T-helper 1 cell treated with Interleukin-12 subunit alpha and Interleukin-12 subunit beta and Interleukin-4 antibody, amounts not matched to agents 30 ng/mL and 1 ng/mL, for 36 hours (primary cell): Measurements from ENCODE around the gene ITPK1. TPM values are rescaled to one million over a fixed set of nuclear protein-coding genes. Genes with fewer than 3 reads are reported as not detected.

Experiments
- intact Hi-C: fragments of 100-400 bp; cut with micrococcal nuclease; formaldehyde crosslinking; loops from one replicate; pipeline ENCODE4 v1.15.1; 2024
- total RNA-seq: library from RNA; stranded (reverse); gene quantifications from 2 replicates; pipeline ENCODE4 v1.2.3, GENCODE V29; 2022

Gene ITPK1
- total RNA-seq, 1 donor from 2014 or later, result 68.4 TPM

DNA sequence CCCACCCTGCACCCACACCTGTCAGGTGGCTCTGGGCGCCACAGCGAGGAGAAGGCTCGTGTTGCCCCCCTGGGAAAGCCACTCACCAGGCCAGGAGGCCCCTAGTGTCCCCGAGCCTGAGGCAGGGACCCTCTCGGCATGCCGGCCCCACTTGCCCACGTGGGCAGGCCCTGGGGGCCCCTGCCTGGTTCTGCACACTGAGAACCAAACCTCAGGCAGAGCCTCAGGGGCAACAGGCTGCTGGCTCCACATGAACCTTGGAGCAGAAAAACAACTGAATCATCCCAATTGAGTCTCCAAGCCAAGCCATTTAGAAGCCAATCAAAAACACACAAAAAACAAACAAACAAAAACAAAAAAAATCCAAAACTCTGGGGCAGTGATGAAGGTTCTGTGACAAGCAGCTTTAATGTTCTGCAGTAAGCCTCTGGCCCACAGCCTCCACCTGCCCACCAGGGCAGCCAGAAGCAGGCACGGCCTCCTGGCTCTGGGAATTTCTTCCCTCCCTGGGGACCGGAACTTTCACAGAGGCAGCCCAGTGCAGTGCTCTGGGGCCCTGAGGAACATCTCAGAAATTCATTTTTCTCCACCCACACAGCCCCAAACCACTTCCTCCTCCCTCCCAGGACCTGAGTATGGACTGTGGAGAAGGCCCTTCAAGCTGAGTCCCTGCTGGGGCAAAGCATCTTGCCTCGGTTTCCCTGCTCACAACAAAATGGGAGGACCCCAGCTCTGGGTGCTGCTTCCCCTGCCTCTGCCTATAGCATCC is 102.6 kb downstream of the ITPK1 start:
- intact Hi-C loops, result no loop called here

DNA sequence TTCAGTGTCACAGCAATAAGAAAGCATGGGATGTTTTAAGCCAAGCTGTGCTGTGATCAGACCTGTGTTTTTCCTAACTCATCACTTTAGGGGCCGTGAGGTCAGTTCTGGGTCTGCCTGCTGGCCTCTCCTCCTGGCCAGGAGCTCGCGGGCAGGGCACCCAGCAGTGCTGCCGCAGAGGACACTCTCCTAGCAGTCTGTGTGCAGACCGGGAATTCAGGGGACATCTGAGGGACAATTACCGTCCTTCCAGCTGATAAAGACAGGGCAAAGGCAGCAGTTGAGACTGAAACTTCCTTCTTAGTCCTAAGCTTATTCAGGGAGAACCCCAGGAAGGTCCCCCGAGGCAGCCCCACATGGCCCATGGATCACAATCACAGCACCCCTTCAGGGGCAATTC is 103.2 kb downstream of the ITPK1 start:
- intact Hi-C loops, result no loop called here

DNA sequence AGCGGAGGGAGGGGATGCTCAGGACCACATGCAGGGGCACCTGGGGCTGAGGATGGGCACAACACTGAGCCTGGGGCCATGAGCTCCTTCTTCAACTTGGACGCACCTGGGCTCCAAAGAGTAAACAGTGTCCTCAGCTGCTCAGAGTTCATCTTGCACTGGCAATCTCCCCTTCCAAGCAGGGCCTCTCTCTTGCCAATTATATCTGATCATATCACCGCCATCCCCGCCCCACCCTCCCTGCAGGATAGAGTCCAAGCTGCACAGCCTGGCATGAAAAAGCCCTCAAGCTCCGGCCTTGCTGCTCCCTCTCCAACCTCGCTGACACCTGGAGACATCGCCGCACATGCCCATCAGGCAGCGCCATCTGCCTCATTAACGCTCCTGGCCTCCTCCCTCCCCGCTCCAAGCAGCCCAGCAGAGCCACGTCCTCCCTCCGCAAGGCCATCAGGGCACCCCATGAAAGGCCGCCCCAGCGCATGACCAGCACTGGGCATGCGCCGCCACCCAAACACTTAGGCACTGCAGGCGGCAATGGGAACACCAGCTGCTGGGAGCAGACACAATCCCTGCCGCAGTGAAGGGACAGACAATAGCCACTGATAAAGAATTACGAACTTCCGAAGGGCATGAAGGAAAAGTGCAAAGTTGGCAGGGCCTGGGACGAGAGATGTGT is 103.9 kb downstream of the ITPK1 start:
- intact Hi-C loops, result no loop called here

DNA sequence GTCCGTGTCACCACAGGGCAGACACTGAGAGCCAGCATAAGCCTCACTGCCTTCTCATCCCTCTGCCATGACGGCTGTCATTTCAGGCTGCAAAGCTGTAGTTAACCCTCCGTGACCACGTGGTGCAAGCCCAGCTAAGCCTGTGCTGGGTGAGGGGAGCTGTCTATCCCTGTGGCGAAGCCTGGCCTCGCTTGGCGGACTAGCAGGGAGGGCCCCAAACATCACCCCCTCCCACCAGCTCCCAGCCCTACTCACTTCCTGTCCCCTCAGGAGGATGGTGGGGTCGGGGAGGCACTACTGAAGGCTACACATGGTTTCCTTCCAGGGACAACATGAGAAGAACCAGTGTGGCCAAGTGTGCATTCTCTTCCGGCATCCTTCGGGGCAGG is 104.6 kb downstream of the ITPK1 start:
- intact Hi-C loops, result no loop called here

DNA sequence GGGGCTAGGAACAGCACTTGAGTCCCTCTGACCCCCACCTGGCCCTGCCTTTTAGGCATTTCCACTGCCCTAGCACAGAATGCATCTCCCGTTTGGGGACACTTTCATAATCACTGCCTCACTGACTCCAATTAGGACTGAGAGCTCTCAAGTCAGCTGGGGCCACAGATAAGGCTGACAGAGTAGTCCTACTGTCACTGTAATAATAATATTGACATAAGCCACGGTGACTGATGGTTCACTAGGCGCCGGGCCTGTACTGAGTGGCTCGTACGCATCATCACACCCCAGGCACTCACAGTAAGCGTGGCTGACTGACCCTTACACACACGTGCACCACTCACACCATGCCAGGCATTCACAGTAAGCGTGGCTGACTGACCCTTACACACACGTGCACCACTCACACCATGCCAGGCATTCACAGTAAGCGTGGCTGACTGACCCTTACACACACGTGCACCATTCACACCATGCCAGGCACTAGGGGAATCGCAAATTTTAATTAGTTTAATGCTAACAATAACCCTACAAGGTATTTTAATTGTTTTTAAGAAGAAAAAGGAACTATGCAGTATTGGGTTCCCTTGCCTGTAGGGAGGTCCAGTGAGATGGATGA is 105.1 kb downstream of the ITPK1 start:
- intact Hi-C loops, result no loop called here

DNA sequence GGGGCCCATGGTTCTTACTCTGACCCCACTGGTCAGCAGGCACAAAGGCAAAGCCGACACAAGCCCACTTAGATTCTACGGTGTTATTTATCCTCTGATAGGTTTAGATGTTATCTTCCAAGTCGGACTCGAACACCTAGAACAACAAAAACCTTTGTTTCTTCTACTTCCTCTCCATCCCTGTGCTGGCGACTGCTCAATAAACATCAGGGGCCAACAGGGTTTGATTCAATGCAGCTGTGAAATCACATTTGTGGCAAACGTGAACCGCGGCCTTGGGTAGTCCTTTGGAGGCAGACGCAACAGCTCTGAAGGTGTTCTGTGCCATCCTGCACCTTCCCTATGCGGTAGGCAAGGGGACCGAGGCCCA is 105.6 kb downstream of the ITPK1 start:
- intact Hi-C loops, result no loop called here

DNA sequence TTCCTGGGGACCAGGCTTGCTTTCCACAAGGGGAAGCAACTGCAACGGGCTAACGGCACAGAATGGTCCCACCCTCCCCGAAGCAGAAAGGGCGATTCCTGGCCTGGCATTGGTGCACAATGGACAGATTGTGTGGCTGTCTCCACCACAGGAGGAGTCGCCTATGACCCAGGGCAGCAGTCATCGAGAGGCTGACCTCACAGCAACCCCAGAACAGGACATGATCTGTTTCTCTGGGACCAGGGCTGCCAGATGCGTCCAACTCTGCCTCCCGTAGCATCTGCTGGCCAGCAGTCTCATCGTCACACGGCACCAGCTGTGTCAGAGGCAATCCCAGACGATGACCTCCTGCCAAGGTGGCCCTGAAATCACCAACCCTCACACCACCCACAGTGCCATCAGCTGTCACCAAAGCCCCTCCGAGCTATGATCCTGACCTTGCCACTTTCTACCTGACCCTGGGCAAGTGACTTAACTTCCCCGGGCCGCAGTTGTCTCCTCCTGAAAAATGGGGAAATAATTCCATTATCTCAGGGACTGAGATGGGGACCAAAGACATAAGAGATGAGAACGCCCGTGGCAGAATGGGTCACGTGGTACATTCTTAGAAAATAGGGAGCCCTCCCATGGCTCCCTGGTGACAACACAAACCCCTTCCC is 106.1 kb downstream of the ITPK1 start:
- intact Hi-C loops, result no loop called here

DNA sequence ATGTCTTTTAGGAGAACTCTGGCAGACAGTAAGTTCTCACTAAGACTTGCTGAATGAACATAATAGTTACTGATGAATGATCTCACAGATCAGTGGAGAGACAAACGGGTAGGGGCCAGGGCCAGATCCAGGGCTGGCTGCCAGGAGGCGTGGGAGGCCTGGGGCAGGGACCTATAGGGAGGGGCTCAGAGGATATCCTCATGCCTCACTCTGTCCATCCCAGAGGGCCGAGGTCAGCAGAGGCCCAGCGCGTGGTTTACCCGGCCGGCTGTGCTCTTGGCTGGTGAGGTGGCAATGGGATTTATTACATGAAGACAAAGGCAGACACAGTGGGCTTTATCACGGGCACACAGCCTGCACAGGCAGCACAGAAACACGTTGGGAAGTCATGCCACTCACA is 107.3 kb downstream of the ITPK1 start:
- intact Hi-C loops, result no loop called here

DNA sequence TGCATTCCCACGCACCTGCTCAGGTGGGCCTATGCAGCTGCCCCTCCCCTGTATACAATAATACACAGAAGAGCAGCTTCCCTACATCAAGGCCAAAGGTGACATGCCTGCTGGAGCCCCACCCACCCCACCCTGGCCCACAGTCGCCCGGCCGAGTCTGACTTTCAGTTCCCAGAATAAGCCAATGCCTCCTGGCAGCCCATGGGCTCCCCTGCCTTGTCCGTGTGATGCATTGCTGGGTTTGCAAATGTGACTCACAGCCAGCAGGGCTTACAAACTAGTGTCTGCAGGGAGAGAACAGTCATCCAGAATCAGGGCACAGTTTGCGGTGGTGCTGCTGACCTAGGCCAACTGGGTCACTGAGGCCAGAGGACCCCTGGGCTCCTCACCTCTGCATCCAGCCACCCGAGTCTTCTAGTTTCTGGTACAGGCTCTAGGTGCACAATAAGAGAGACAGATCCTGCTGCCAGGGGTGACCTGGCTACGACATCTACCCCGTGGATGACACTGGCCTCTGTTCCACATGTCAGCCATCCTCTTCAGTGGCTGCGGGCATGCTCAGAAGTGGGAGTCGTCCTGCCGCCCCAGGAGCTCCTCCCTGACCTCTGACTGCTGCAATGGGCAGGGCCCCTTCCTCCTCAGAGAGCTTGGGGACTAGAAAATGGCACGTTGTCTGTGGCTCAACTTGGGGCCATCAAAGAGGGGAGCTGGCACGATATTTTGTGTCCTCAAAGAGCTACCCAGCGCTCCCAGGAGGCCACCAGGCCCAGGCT is 108.3 kb downstream of the ITPK1 start:
- intact Hi-C loops, result no loop called here

DNA sequence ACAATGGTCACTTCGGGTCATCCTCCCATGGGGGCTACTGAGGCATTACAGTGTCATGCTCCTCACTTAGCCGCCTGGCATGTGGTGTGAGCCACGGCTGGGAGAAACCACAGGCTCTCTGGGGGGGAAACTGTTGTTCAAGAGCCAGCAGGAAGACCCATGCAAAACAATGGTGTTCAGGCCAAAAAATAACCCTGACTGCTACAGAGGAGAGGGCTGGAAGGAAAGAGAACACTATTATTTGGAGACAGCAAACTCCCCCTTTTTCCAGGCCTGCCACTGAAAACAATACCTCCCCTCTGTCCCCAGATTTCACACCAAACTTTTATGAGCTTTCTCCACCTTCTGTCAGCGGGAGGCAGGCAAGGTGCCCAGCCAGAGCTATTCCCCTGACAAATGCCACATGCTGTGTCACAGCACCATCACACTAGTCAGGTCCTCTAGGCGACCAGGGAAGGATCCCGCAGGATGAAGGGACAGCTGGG is 109.1 kb downstream of the ITPK1 start:
- intact Hi-C loops, result no loop called here

DNA sequence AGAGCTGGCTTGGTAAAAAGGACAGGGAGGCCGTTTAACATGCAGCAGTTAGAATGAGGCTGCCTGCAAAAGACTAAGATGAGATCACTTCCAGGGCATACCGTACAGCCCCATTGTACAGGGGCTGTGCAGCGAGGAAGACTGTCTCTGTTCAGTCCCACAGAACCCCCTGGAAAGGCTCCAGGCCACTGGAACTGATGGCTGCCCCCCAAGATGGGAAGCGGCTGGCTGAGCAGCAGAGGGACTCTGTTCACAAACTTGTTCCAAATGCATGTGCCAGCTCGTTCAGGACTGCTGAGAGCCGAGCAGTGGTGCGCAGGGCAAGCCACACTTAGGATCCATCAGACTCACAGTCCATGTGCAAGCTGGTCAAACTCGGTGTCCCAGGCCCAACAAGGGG is 109.9 kb downstream of the ITPK1 start:
- intact Hi-C loops, result no loop called here

DNA sequence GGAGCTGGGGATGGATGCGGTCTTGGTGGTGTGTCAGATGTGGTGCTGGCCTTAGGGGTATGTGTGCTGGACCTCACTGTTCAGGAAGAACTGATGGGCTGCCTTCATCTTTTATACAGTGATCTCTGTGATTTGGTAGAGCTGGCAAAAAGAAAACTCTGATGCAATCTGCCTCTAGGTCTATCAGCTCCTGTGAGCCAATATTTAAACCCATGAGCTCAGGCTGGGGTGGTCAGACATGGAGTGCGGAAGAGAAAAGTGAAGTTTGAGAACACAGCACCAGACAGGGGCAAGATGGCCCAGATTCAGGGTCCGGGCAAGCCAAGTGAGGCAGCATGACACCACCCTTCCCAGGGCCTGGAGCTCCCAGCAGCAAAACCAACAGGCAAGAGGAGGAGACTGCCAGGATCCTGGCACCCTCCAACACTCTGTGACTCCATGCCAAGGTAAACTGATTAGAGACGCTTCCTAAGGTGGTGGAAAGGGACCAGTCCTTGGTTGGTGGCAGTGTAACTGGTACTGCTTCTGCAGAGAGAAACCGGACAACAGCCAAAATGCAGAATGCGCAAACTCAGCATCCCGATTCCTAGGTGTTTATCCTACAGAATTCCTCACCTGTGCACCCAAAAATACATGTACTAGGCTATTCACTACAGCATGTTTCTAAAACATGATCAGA is 110.5 kb downstream of the ITPK1 start:
- intact Hi-C loops, result no loop called here

DNA sequence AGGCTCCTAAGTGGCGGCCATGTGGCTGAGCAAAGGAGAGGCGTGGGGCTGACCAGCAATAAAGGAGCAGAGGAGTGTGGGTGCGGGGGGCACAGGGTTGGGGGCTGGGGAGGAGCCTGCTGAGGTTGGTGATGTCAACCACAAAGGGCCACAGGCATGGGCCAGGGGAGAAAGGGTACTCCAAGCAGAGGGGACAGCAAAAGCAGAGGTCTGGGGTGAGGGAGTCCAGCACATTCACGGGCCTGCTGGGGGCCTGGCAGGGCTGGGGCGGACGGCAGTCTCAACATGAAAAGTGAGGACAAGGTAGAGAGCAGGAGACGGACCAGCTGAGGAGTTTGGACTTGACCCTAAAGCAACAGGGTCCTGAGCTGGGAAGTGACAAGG is 111.0 kb downstream of the ITPK1 start:
- intact Hi-C loops, result no loop called here

DNA sequence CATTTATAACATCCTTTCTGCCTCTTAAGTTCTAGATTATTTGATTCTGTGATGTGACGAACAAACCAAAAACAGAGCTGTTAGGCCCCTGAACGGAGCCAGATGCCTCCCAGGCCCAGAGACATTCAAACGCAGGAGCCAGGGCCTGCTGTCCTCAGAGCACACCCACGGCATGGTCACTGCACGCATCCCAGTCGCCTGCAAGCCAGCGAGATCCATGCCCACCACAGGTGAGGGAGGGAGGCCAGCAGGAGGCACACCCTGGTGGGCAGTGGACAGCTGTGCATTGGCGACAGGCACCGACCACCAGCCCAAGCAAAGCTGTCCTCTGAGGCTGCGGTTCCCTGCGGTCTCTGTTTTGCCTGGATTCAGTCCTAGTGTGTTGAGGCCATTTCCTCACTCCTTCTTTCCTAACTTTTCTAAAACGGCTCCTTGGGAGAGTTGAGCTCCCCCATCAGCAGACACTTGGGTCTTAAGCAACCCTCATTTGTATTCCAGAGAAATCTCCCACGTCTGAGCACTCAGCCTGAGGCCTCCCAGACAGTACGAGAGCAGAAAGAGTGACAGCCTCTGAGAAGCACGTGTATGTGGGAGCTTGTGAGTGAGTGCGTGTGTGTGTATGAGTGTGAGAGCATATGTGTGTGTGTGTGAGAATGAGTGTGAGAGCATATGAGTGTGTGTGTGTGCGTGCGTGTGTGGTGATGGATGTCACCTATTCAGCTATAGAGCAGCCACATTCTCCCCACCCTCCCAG is 111.6 kb downstream of the ITPK1 start:
- intact Hi-C loops, result no loop called here

DNA sequence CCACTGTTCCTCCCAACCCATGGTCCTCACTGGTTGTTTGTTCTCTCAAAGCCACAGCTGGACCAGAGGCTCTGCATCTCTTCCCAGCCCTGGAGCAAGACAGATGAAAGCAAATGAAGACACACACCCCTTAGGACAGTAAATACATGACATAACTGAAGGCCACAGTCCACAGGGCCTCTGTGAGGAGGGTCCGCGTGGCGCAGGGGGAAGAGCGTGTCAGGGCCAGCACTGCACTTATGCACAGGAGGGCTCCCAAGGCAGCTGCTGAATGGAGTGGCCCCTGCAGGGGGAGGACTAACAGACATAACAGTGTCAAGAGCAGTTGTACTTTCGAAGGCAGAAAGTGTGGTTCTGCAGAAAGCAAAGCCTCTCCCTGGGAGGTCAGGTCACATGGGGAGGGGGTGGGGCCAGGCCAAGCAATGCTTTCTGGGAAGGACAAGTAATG is 112.8 kb downstream of the ITPK1 start:
- intact Hi-C loops, result no loop called here

DNA sequence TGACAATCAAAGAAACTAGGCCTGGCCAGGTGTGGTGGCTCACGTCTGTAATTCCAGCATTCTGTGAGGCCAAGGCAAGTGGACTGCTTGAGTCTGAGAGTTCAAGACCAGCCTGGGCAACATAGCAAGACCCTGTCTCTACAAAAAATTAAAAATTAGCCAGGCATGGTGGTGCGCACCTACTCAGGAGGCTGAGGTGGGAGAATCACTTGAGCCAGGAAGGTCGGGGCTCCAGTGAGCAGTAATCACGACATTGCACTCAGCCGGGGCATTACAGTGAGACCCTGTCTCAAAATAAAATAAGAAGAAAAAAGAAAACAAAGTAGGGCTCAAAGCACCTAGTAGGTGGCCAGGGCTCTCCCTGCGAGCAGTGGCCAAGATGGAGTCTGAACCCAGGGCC is 113.7 kb downstream of the ITPK1 start:
- intact Hi-C loops, result no loop called here

DNA sequence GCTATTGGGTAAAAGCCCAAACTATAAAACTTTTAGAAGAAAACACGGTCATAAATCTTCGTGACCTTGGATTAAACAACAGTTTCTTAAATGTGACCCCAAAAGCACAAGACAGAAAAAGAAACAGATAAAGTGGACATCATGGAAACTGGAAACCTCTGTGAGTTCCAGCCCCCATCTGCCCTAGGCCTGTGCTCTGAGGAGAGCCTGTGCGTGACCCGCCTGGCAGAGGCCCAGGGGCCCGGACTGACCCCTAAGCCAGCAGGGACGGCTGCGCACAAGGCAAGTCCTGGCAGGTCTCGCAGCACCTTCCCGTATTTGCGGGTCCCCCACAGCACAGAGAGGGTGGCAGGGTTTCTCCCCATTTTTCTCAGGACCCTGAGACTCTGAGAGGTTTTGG is 116.8 kb downstream of the ITPK1 start:
- intact Hi-C loops, result no loop called here

DNA sequence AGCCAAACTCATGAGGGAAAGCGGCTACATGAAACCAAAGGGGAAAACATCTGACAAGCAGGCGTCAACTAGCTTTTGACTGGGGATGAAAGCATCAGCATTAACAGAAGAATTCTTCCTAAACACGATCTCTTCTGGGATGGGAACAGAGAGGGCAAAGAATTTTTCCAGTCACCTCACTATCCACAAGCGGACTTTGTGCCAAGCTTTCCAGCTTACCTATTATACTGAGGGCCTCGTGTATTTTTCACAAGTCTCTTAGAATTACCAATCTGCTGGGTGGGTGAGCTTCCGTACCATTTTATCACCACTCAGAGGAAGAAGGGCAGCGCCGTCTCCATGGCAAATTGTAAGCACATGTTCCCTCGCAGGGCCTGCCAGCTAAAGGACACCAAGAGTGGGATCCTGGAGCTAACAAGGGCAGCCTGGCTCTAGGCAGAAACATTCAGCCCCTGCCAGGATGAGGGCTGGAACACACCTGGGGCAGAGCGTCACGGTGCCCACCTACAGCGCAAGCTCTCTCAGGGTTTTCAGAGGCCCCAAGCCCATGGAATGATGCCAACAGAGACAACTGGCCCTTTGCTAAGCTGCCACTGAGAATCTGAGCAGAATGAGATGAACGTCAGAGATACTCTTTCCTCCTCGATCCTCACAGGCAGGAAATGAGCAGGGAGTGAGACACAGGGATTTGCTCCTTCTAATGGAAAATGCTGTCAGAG is 118.2 kb downstream of the ITPK1 start:
- intact Hi-C loops, result no loop called here

DNA sequence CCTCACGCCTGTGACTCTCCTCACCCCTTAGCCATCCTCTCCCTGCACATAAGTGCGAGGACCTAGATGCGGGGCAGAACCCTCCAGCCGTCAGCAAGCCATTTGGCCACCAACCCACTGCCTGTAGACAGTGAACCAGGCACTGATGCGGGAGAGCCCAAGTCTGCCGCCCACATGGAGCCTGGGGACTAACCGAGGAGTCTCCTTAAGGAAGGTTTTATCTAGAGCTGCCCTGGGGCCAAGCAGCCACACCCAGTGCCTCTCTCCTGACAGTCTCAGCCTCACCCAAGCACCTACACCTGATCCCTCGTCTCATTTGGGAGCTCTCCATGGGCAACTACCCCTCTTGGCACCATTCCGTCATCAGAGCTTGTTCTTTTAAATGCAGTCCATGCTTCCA is 120.1 kb downstream of the ITPK1 start:
- intact Hi-C loops, result no loop called here
